Stimulated activated CD4-positive, alpha-beta T cell treated with anti-CD3 and anti-CD28 coated beads, Interleukin-12 subunit alpha, Interleukin-12 subunit beta, amount 100 ng/mL, for 48 hours (primary cell): ENCODE results near the gene PROC.

Source experiments
- DNase-seq, 3 donors: peaks; one replicate each; pipeline ENCODE4 v3.0.0-alpha.2; 2020; ENCODE audit warnings: low read depth in 2 of 3, low spot score in 1 of 3

Gene PROC

GRCh38 chr2:127413782-127414637, 4.2 kb upstream of the PROC start:
- DNase-seq, result no peak

- DNase-seq, result no peak
These were observed 3.3 kb upstream of the PROC start for GRCh38 chr2:127414638-127415592.

GRCh38 chr2:127415593-127416505, 2.4 kb upstream of the PROC start:
- peak; percentile 70 to 83 (median 80) for DNase-seq

GRCh38 chr2:127416506-127417001, 1.7 kb upstream of the PROC start:
- DNase-seq, result no peak

GRCh38 chr2:127417406-127417805, 821 bp upstream of the PROC start:
- DNase-seq, result no peak

GRCh38 chr2:127419112-127419430, 844 bp downstream of the PROC start:
- DNase-seq, result no peak

- DNase-seq, result no peak
These were observed 1.3 kb downstream of the PROC start for GRCh38 chr2:127419448-127420038.

- no peak for DNase-seq
These were observed 2.0 kb downstream of the PROC start for GRCh38 chr2:127420039-127420864.

GRCh38 chr2:127421116-127421800, 3.0 kb downstream of the PROC start:
- DNase-seq, result no peak

GRCh38 chr2:127421871-127422558, 3.8 kb downstream of the PROC start:
- no peak for DNase-seq

- DNase-seq, result no peak
These were observed 4.6 kb downstream of the PROC start for GRCh38 chr2:127422559-127423477.

- DNase-seq, result no peak
These were observed 5.2 kb downstream of the PROC start for GRCh38 chr2:127423478-127423843.

GRCh38 chr2:127423880-127424279, 5.7 kb downstream of the PROC start:
- DNase-seq, result no peak

GRCh38 chr2:127424598-127425520, 6.6 kb downstream of the PROC start:
- no peak for DNase-seq

- no peak for DNase-seq
These were observed 7.6 kb downstream of the PROC start for GRCh38 chr2:127425540-127426490.
